OCI-LY1 (cell line): Measurements from ENCODE around the gene C1QTNF9B.

Source experiments
- H2AFZ ChIP-seq: fragments of 200-600 bp; sonication (generic), shearing (Covaris generic); 2 replicates; pipeline ENCODE4 v1.6.0; 2014; ENCODE audit warnings: antibody characterized with exemption, mild to moderate bottlenecking, low read length
- H3F3A ChIP-seq: fragments of 200-600 bp; sonication (generic), shearing (Covaris generic); 2 replicates; pipeline ENCODE4 v1.6.0; 2014; ENCODE audit warnings: mild to moderate bottlenecking, antibody characterized with exemption, low read length, moderate library complexity; ENCODE audit not compliant: insufficient read depth
- H3K27ac ChIP-seq: fragments of 200-600 bp; sonication (generic); 2 replicates; pipeline ENCODE4 v1.5.1; 2014; ENCODE audit warnings: low read length, mixed run types, mild to moderate bottlenecking, low read depth; ENCODE audit not compliant: poor library complexity, severe bottlenecking
- H3K27me3 ChIP-seq: fragments of 200-600 bp; sonication (generic); 2 replicates; pipeline ENCODE4 v1.6.0; 2014; ENCODE audit warnings: antibody characterized with exemption, mild to moderate bottlenecking, low read length, moderate library complexity; ENCODE audit not compliant: insufficient read depth
- H3K36me3 ChIP-seq: fragments of 200-600 bp; sonication (generic); 2 replicates; pipeline ENCODE4 v1.6.1; 2014; ENCODE audit warnings: mild to moderate bottlenecking, antibody characterized with exemption, low read length, moderate library complexity, mixed read lengths; ENCODE audit not compliant: insufficient read depth
- H3K4me1 ChIP-seq: fragments of 200-600 bp; sonication (generic); 2 replicates; pipeline ENCODE4 v1.5.1; 2014; ENCODE audit warnings: mild to moderate bottlenecking, low read length, moderate library complexity; ENCODE audit not compliant: insufficient read depth, severe bottlenecking
- H3K4me2 ChIP-seq: fragments of 200-600 bp; sonication (generic), shearing (Covaris generic); 2 replicates; pipeline ENCODE4 v1.6.1; 2014; ENCODE audit warnings: low read length
- H3K4me3 ChIP-seq: fragments of 200-600 bp; sonication (generic); 2 replicates; pipeline ENCODE4 v1.5.1; 2014; ENCODE audit warnings: low read length, low read depth, mild to moderate bottlenecking, mixed read lengths; ENCODE audit not compliant: poor library complexity, severe bottlenecking
- H3K79me2 ChIP-seq: fragments of 200-600 bp; shearing (Covaris generic); 2 replicates; pipeline ENCODE4 v1.6.1; 2016; ENCODE audit warnings: mixed run types, low read length, mixed read lengths; ENCODE audit not compliant: insufficient read depth
- H3K9ac ChIP-seq: fragments of 200-600 bp; sonication (generic), shearing (Covaris generic); 2 replicates; pipeline ENCODE4 v1.6.1; 2014; ENCODE audit warnings: mild to moderate bottlenecking, low read length, mixed read lengths
- H3K9me2 ChIP-seq: fragments of 200-600 bp; sonication (generic), shearing (Covaris generic); 2 replicates; pipeline ENCODE4 v1.6.1; 2014; ENCODE audit warnings: low read depth, mild to moderate bottlenecking, low read length, mixed read lengths
- H3K9me3 ChIP-seq: fragments of 200-600 bp; shearing (Covaris generic); 2 replicates; pipeline ENCODE4 v1.6.1; 2014; ENCODE audit warnings: low read length, mixed read lengths
- H4K20me1 ChIP-seq: fragments of 200-600 bp; sonication (generic), shearing (Covaris generic); 2 replicates; pipeline ENCODE4 v1.6.0; 2016; ENCODE audit warnings: mild to moderate bottlenecking, low read length; ENCODE audit not compliant: insufficient read depth
- EZH2 ChIP-seq: fragments of 200-600 bp; sonication (generic), shearing (Covaris generic); IDR thresholded peaks from 2 replicates; pipeline ENCODE4 v1.8.0; 2017; ENCODE audit warnings: borderline replicate concordance, mixed run types, mild to moderate bottlenecking, antibody characterized with exemption, low read length, moderate library complexity, mixed read lengths
- TF ChIP-seq, protein P1 (sequence below): fragments of 200-600 bp; sonication (generic), shearing (Covaris generic); IDR thresholded peaks from 2 replicates; pipeline ENCODE4 v1.5.1; 2017; ENCODE audit warnings: mild to moderate bottlenecking, antibody characterized with exemption, low read length, moderate library complexity, mixed read lengths

C1QTNF9B gene

DNA sequence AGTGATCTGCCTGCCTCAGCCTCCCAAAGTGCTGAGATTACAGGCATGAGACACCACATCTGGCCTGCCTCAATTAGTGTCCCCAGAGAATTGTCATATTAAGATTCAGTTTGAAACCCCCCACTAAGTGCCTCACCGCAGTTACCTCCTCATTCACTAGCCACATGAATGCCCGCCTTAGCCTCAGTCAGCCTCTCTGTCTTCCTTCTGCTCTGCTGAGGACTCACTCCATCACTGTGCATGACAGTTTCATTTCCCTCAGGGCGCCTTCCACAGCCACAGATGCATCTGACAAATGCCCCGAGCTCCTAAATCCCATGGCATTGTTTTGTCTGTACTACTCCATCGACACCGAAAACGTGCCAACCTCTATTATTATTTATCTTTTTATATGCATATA lies 31.4 kb downstream of the C1QTNF9B start:
- Histone ChIP-seq H3K4me3 (no peak overlapping the region), H3K9me2 (no peaks in the 10 kb centered on the region), H3K4me2 (no peak overlapping the region), H3K9ac (no peak overlapping the region), H2AFZ (no peak overlapping the region), H3K36me3 (no peaks in the 10 kb centered on the region), H3F3A (no peaks in the 10 kb centered on the region), H3K9me3 (no peaks in the 10 kb centered on the region), H3K4me1 (no peaks in the 10 kb centered on the region), H3K27me3 (no peaks in the 10 kb centered on the region), H4K20me1 (no peaks in the 10 kb centered on the region), H3K27ac (no peak overlapping the region), H3K79me2 (no peaks in the 10 kb centered on the region)
- no peak for TF ChIP-seq EZH2
- TF ChIP-seq, protein P1, sequence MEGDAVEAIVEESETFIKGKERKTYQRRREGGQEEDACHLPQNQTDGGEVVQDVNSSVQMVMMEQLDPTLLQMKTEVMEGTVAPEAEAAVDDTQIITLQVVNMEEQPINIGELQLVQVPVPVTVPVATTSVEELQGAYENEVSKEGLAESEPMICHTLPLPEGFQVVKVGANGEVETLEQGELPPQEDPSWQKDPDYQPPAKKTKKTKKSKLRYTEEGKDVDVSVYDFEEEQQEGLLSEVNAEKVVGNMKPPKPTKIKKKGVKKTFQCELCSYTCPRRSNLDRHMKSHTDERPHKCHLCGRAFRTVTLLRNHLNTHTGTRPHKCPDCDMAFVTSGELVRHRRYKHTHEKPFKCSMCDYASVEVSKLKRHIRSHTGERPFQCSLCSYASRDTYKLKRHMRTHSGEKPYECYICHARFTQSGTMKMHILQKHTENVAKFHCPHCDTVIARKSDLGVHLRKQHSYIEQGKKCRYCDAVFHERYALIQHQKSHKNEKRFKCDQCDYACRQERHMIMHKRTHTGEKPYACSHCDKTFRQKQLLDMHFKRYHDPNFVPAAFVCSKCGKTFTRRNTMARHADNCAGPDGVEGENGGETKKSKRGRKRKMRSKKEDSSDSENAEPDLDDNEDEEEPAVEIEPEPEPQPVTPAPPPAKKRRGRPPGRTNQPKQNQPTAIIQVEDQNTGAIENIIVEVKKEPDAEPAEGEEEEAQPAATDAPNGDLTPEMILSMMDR, result no peak

GRCh38 chr13:23865026-23865425 lies 32.3 kb downstream of the C1QTNF9B start:
- no peak overlapping the region for H3K27ac ChIP-seq
- H3K9ac ChIP-seq, result no peak overlapping the region
- H3K9me2 ChIP-seq, result no peaks in the 10 kb centered on the region
- no peak for TF ChIP-seq EZH2
- TF ChIP-seq, protein P1, result no peak
- H2AFZ ChIP-seq, result no peak overlapping the region
- no peaks in the 10 kb centered on the region for H3K36me3 ChIP-seq
- no peaks in the 10 kb centered on the region for H3K4me1 ChIP-seq
- H3K4me2 ChIP-seq, result no peak overlapping the region
- no peaks in the 10 kb centered on the region for H3K27me3 ChIP-seq
- no peaks in the 10 kb centered on the region for H3K79me2 ChIP-seq
- no peaks in the 10 kb centered on the region for H4K20me1 ChIP-seq
- no peak overlapping the region for H3K4me3 ChIP-seq
- no peaks in the 10 kb centered on the region for H3K9me3 ChIP-seq
- no peaks in the 10 kb centered on the region for H3F3A ChIP-seq

- Histone ChIP-seq H4K20me1 (no peaks in the 10 kb centered on the region), H3K4me2 (no peak overlapping the region), H3K9me3 (no peaks in the 10 kb centered on the region), H3K9ac (no peak overlapping the region), H2AFZ (no peak overlapping the region), H3K36me3 (no peaks in the 10 kb centered on the region), H3K79me2 (no peaks in the 10 kb centered on the region), H3K4me1 (peaks cover 1% of the 10 kb centered on the region), H3K27me3 (no peaks in the 10 kb centered on the region), H3K27ac (no peak overlapping the region), H3F3A (no peaks in the 10 kb centered on the region), H3K4me3 (no peak overlapping the region), H3K9me2 (no peaks in the 10 kb centered on the region)
- TF ChIP-seq EZH2, result no peak
- TF ChIP-seq, protein P1, result no peak
Measured at GRCh38 chr13:23861310-23861709, 36.0 kb downstream of the C1QTNF9B start.
